IMR-90 (cell line): ENCODE data around the gene C1QTNF3. TPM values are rescaled to one million over a fixed set of nuclear protein-coding genes. Genes with fewer than 3 reads are reported as not detected.

Experiments
- ATAC-seq: fragments of 200-7000 bp; cut with Tn5 transposase; 2 replicates; pipeline ENCODE4 v1.9.1; 2020; ENCODE audit warnings: low read depth, mild to moderate bottlenecking, moderate library complexity
- BruUV-seq: library from RNA; stranded (reverse); fragments of 400-500 nt; replicated peaks from 2 replicates; lab custom pipeline; 2021; lab: Mats Ljungman, UMichigan
- CTCF ChIA-PET: fragments of 300-600 bp; formaldehyde crosslinking; extraction: SDS; loops from one replicate; lab custom pipeline; 2021; ENCODE audit warnings: antibody characterized with exemption; lab: Yijun Ruan, JAX
- POLR2A ChIA-PET: fragments of 300-600 bp; sonication (Branson Sonifier 250); formaldehyde crosslinking; loops from one replicate; lab custom pipeline; 2022; ENCODE audit warnings: antibody characterized with exemption; ENCODE audit not compliant: unreplicated experiment; lab: Charles Lee
- DNase-seq: peaks from one replicate; pipeline ENCODE4 v3.0.0; 2013
- H2AFZ ChIP-seq: replicated peaks from 2 replicates; pipeline ENCODE3; 2013; ENCODE audit warnings: low read length, mild to moderate bottlenecking; ENCODE audit not compliant: poor library complexity
- H2AK5ac ChIP-seq: 2 replicates; pipeline ENCODE4 v1.6.1; 2013; ENCODE audit warnings: low read depth, low read length, inconsistent platforms
- H2AK9ac ChIP-seq: replicated peaks from 2 replicates; pipeline ENCODE3; 2013; ENCODE audit warnings: mild to moderate bottlenecking, low read depth, low read length, moderate library complexity; ENCODE audit not compliant: poor library complexity
- H2BK120ac ChIP-seq: 2 replicates; pipeline ENCODE4 v1.6.1; 2013; ENCODE audit warnings: low read depth, low read length, inconsistent platforms
- H2BK15ac ChIP-seq: 3 replicates; pipeline ENCODE4 v1.6.1; 2013; ENCODE audit warnings: low read depth, low read length, inconsistent platforms
- H2BK20ac ChIP-seq: 2 replicates; pipeline ENCODE4 v1.6.1; 2013; ENCODE audit warnings: low read depth, mild to moderate bottlenecking, inconsistent platforms, low read length, moderate library complexity
- H2BK5ac ChIP-seq: 2 replicates; pipeline ENCODE4 v1.6.1; 2013; ENCODE audit warnings: mild to moderate bottlenecking, low read depth, low read length, inconsistent platforms; ENCODE audit not compliant: poor library complexity, severe bottlenecking
- H3K14ac ChIP-seq: replicated peaks from 2 replicates; pipeline ENCODE4 v1.6.1; 2013; ENCODE audit warnings: low read depth, low read length, inconsistent platforms
- H3K18ac ChIP-seq: 2 replicates; pipeline ENCODE4 v1.6.1; 2013; ENCODE audit warnings: low read depth, low read length, control low read depth
- H3K23ac ChIP-seq: 2 replicates; pipeline ENCODE4 v1.6.1; 2013; ENCODE audit warnings: low read depth, low read length, inconsistent platforms
- H3K27ac ChIP-seq: 2 replicates; pipeline ENCODE4 v1.5.1; 2013; ENCODE audit warnings: mild to moderate bottlenecking, control low read depth, low read length; ENCODE audit not compliant: insufficient read depth
- H3K27me3 ChIP-seq: 2 replicates; pipeline ENCODE4 v1.6.1; 2013; ENCODE audit warnings: low read length; ENCODE audit not compliant: control insufficient read depth, insufficient read depth
- H3K36me3 ChIP-seq: 2 replicates; pipeline ENCODE4 v1.6.1; 2013; ENCODE audit warnings: low read length, mixed read lengths; ENCODE audit not compliant: control insufficient read depth, insufficient read depth
- H3K4ac ChIP-seq: 2 replicates; pipeline ENCODE4 v1.6.1; 2013; ENCODE audit warnings: low read depth, low read length, inconsistent platforms
- H3K4me1 ChIP-seq: 2 replicates; pipeline ENCODE4 v1.6.1; 2013; ENCODE audit warnings: low read length, mixed read lengths; ENCODE audit not compliant: control insufficient read depth, insufficient read depth
- H3K4me2 ChIP-seq: 2 replicates; pipeline ENCODE4 v1.6.1; 2013; ENCODE audit warnings: low read depth, mild to moderate bottlenecking, control low read depth, low read length, moderate library complexity
- H3K4me3 ChIP-seq: 2 replicates; pipeline ENCODE4 v1.5.1; 2013; ENCODE audit warnings: low read depth, mild to moderate bottlenecking, control low read depth, low read length, moderate library complexity; ENCODE audit not compliant: insufficient read depth
- H3K56ac ChIP-seq: 2 replicates; pipeline ENCODE4 v1.6.1; 2013; ENCODE audit warnings: low read length, inconsistent platforms; ENCODE audit not compliant: insufficient read depth; ENCODE audit errors: extremely low read depth
- H3K79me1 ChIP-seq, 2 experiments: 2 replicates each; pipeline ENCODE4 v1.6.1; 2013; ENCODE audit warnings: low read length in 2 of 2, inconsistent platforms in 1 of 2, low read depth in 1 of 2
- H3K9ac ChIP-seq: 2 replicates; pipeline ENCODE4 v1.6.1; 2013; ENCODE audit warnings: low read depth, low read length, control low read depth
- H3K9me1 ChIP-seq: 2 replicates; pipeline ENCODE4 v1.6.1; 2013; ENCODE audit warnings: low read length, inconsistent platforms; ENCODE audit not compliant: insufficient read depth
- H3K9me3 ChIP-seq: 2 replicates; pipeline ENCODE4 v1.6.1; 2013; ENCODE audit warnings: low read length; ENCODE audit not compliant: control insufficient read depth, insufficient read depth
- H4K20me1 ChIP-seq: 2 replicates; pipeline ENCODE4 v1.6.1; 2013; ENCODE audit warnings: low read length, inconsistent platforms; ENCODE audit not compliant: insufficient read depth
- H4K5ac ChIP-seq: 2 replicates; pipeline ENCODE4 v1.6.1; 2013; ENCODE audit warnings: mild to moderate bottlenecking, low read depth, low read length, control low read depth
- H4K8ac ChIP-seq, 2 experiments: 2 replicates each; pipeline ENCODE4 v1.6.1; 2013; ENCODE audit warnings: low read depth in 2 of 2, low read length in 2 of 2, control low read depth in 1 of 2, inconsistent platforms in 1 of 2
- H4K91ac ChIP-seq: 2 replicates; pipeline ENCODE4 v1.6.1; 2013; ENCODE audit warnings: low read depth, low read length, inconsistent platforms; ENCODE audit not compliant: insufficient read depth
- BHLHE40 ChIP-seq: fragments of 150-350 bp; IDR thresholded peaks from 2 replicates; pipeline ENCODE4 v1.6.1; 2016; ENCODE audit warnings: mild to moderate bottlenecking, low read depth, low read length
- CEBPB ChIP-seq: IDR thresholded peaks from 2 replicates; pipeline ENCODE4 v1.6.1; 2012; ENCODE audit warnings: low read depth, low read length, improper control_type of control experiment
- CHD1 ChIP-seq: IDR thresholded peaks from 2 replicates; pipeline ENCODE4 v1.6.1; 2012; ENCODE audit warnings: low read depth, low read length, improper control_type of control experiment
- ELK1 ChIP-seq: fragments of 150-350 bp; IDR thresholded peaks from 2 replicates; pipeline ENCODE4 v1.6.1; 2016; ENCODE audit warnings: low read depth, mild to moderate bottlenecking, low read length, moderate library complexity, borderline replicate concordance
- FOS ChIP-seq: fragments of 150-350 bp; IDR thresholded peaks from 2 replicates; pipeline ENCODE4 v1.6.1; 2016; ENCODE audit warnings: low read depth, low read length
- MAFK ChIP-seq: IDR thresholded peaks from 2 replicates; pipeline ENCODE4 v1.6.1; 2012; ENCODE audit warnings: low read depth, low read length, improper control_type of control experiment
- MAZ ChIP-seq: IDR thresholded peaks from 2 replicates; pipeline ENCODE4 v1.6.1; 2012; ENCODE audit warnings: low read depth, mild to moderate bottlenecking, low read length, improper control_type of control experiment, moderate library complexity, borderline replicate concordance
- MXI1 ChIP-seq: IDR thresholded peaks from 2 replicates; pipeline ENCODE4 v1.6.1; 2012; ENCODE audit warnings: low read depth, mild to moderate bottlenecking, low read length, moderate library complexity, borderline replicate concordance
- NFE2L2 ChIP-seq: fragments of 150-350 bp; IDR thresholded peaks from 2 replicates; pipeline ENCODE4 v1.6.1; 2016; ENCODE audit warnings: low read depth, mild to moderate bottlenecking, low read length
- POLR2A ChIP-seq: IDR thresholded peaks from 2 replicates; pipeline ENCODE4 v1.6.1; 2012; ENCODE audit warnings: mild to moderate bottlenecking, low read depth, low read length
- RAD21 ChIP-seq: IDR thresholded peaks from 2 replicates; pipeline ENCODE4 v1.6.1; 2012; ENCODE audit warnings: low read length, improper control_type of control experiment
- RCOR1 ChIP-seq: IDR thresholded peaks from 2 replicates; pipeline ENCODE4 v1.6.1; 2012; ENCODE audit warnings: mild to moderate bottlenecking, low read length, improper control_type of control experiment; ENCODE audit not compliant: insufficient replicate concordance
- RFX5 ChIP-seq: IDR thresholded peaks from 2 replicates; pipeline ENCODE4 v1.8.0; 2012; ENCODE audit warnings: low read depth, mild to moderate bottlenecking, low read length, moderate library complexity
- SMC3 ChIP-seq: fragments of 150-350 bp; IDR thresholded peaks from 2 replicates; pipeline ENCODE4 v1.6.1; 2016; ENCODE audit warnings: low read depth, mild to moderate bottlenecking, antibody characterized with exemption, low read length, moderate library complexity
- USF2 ChIP-seq: fragments of 150-350 bp; IDR thresholded peaks from 2 replicates; pipeline ENCODE4 v1.6.1; 2017; ENCODE audit warnings: mild to moderate bottlenecking, antibody characterized with exemption, low read length, low read depth
- WGBS, 2 experiments: methylation state at CpG; one replicate each; pipeline versions ENCODE4 v1.1.5 to v1.1.7; 2013; ENCODE audit warnings: missing lambda C conversion rate in 2 of 2; ENCODE audit not compliant: insufficient read length in 1 of 2; ENCODE audit errors: extremely low coverage in 2 of 2; 5-methylcytosine and 5-hydroxymethylcytosine counted together
- dilution Hi-C: fragments of 300-500 bp; cut with HindIII; formaldehyde crosslinking; loops from one replicate; pipeline ENCODE4 v1.14.3; 2018; ENCODE audit warnings: low sequenced_read_pairs; ENCODE audit not compliant: unreplicated experiment
- in situ Hi-C: fragments of 300-500 bp; cut with MboI; formaldehyde crosslinking; loops from 3 replicates; pipeline ENCODE4 v1.14.3; 2019; ENCODE audit warnings: low sequenced_read_pairs, inconsistent platforms, mixed read lengths
- intact Hi-C: fragments of 100-400 bp; cut with micrococcal nuclease; formaldehyde crosslinking; loops from 2 replicates; pipeline ENCODE4 v1.10.0; 2022
- polyA plus RNA-seq, 3 experiments: library from polyadenylated mRNA; depleted of rRNA; stranded (reverse); fragments of >200 nt; gene quantifications; 2 replicates each; pipeline ENCODE4 v1.2.3, GENCODE V29; 2012; ENCODE audit warnings: low replicate concordance in 1 of 3
- total RNA-seq: library from RNA; depleted of rRNA; stranded (reverse); fragments of >200 nt; gene quantifications from 2 replicates; pipeline ENCODE4 v1.2.3, GENCODE V29; 2012
- TF ChIP-seq, protein P1 (sequence below): conservative IDR thresholded peaks from 2 replicates; pipeline ENCODE4 v1.5.1; 2012; ENCODE audit warnings: mild to moderate bottlenecking, low read depth, low read length, improper control_type of control experiment

The C1QTNF3 gene
- total and polyA plus RNA-seq, 2 of the 4 experiments (the other 2 are of a cell fraction) = 1.0 to 1.4 TPM

DNA sequence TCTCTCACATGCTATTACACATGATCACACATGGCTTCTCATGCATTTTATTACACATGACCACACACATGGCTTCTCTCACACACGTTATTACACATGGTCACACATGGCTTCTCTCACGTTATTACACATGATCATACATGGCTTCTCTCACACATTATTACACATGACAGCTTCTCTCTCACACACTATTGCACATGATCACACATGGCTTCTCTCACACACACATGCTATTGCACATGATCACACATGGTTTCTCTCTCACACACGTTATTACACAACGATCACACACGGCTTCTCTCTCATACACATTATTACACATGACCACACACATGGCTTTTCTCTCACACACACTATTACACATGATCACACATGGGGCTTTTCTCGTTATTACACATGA lies 57.6 kb downstream of the C1QTNF3 start:
- dilution Hi-C loops (no loop called here), in situ Hi-C loops (loop anchor here (25.0 kb wide), 1 partner anchor 902 kb away; no protein-coding TSS in a partner anchor), intact Hi-C loops (no loop called here)
- peaks cover 2% of the 10 kb centered on the region; the same call in 1 of the 2 replicates for H3K9me3 ChIP-seq
- H3K79me1 ChIP-seq = no peaks in the 10 kb centered on the region
- H3K36me3 ChIP-seq = peaks cover 6% of the 10 kb centered on the region
- DNase-seq (no peak), ATAC-seq (no peak)
- no peak overlapping the region for H2BK15ac ChIP-seq
- no peak overlapping the region for H2BK120ac ChIP-seq
- no peak overlapping the region for H3K9ac ChIP-seq
- WGBS, 2 experiments = 98% methylated on average over 6 of the region's 6 CpGs; no CpG with 5 or more reads in 1 of the 2 experiments
- no peak overlapping the region for H3K56ac ChIP-seq
- TF ChIP-seq MXI1 (no peak), CHD1 (no peak), MAZ (no peak), USF2 (no peak), POLR2A (no peak), CEBPB (no peak), MAFK (no peak), ELK1 (no peak), RFX5 (no peak), RCOR1 (no peak), NFE2L2 (no peak), RAD21 (no peak), SMC3 (no peak), FOS (no peak), BHLHE40 (no peak)
- TF ChIP-seq, protein P1, sequence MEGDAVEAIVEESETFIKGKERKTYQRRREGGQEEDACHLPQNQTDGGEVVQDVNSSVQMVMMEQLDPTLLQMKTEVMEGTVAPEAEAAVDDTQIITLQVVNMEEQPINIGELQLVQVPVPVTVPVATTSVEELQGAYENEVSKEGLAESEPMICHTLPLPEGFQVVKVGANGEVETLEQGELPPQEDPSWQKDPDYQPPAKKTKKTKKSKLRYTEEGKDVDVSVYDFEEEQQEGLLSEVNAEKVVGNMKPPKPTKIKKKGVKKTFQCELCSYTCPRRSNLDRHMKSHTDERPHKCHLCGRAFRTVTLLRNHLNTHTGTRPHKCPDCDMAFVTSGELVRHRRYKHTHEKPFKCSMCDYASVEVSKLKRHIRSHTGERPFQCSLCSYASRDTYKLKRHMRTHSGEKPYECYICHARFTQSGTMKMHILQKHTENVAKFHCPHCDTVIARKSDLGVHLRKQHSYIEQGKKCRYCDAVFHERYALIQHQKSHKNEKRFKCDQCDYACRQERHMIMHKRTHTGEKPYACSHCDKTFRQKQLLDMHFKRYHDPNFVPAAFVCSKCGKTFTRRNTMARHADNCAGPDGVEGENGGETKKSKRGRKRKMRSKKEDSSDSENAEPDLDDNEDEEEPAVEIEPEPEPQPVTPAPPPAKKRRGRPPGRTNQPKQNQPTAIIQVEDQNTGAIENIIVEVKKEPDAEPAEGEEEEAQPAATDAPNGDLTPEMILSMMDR = no peak
- peaks cover 4% of the 10 kb centered on the region; the same call in 1 of the 2 replicates for H3K4me1 ChIP-seq
- no peak overlapping the region for H3K4me2 ChIP-seq
- no peak overlapping the region for H2AK9ac ChIP-seq
- POLR2A ChIA-PET = no interaction called here
- H3K27me3 ChIP-seq = no peaks in the 10 kb centered on the region
- no peak overlapping the region for H3K27ac ChIP-seq
- H4K20me1 ChIP-seq = no peaks in the 10 kb centered on the region
- H4K5ac ChIP-seq = no peak overlapping the region
- no peak overlapping the region for H3K18ac ChIP-seq
- no peak overlapping the region for H2BK20ac ChIP-seq
- H4K91ac ChIP-seq = no peak overlapping the region
- no peak overlapping the region for H3K23ac ChIP-seq
- H4K8ac ChIP-seq = no peak overlapping the region
- H2BK5ac ChIP-seq = no peak overlapping the region
- peaks cover 4% of the 10 kb centered on the region; the same call in 1 of the 2 replicates for H3K9me1 ChIP-seq
- no peak overlapping the region for H3K14ac ChIP-seq
- CTCF ChIA-PET = no interaction called here
- no TSS peak for BruUV-seq
- H2AK5ac ChIP-seq = no peak overlapping the region
- no peak overlapping the region for H2AFZ ChIP-seq
- no peak overlapping the region for H3K4ac ChIP-seq
- H3K4me3 ChIP-seq = no peak overlapping the region
